K562 (cell line): ENCODE data around the gene CHCHD6. TPM values are rescaled to one million over a fixed set of nuclear protein-coding genes. Genes with fewer than 3 reads are reported as not detected.

Experiments
- ATAC-seq: fragments of 200-7000 bp; cut with Tn5 transposase; 3 replicates; pipeline ENCODE4 v1.9.1; 2020; ENCODE audit warnings: moderate library complexity
- BruUV-seq: library from RNA; stranded (reverse); fragments of 400-500 nt; replicated peaks from 2 replicates; lab custom pipeline; 2021; lab: Mats Ljungman, UMichigan
- CTCF ChIA-PET: fragments of 300-600 bp; formaldehyde crosslinking; extraction: SDS; loops from one replicate; lab custom pipeline; 2021; ENCODE audit warnings: low intra/inter-chr PET ratio; lab: Yijun Ruan, JAX
- POLR2A ChIA-PET: fragments of 300-600, 350-650 bp; sonication (Branson Sonifier 250); formaldehyde crosslinking; extraction: SDS; loops from one replicate; lab custom pipeline; 2021; ENCODE audit warnings: antibody characterized with exemption, inconsistent platforms; lab: Yijun Ruan, JAX
- DNase-seq, 4 experiments: peaks; one replicate each; pipeline versions ENCODE4 v3.0.0 to v3.0.0-alpha.2; 2011 to 2018; ENCODE audit warnings: low spot score in 3 of 4, mixed read lengths in 3 of 4; ENCODE audit errors: extremely low read depth in 1 of 4
- FAIRE-seq: peaks from 2 replicates; lab custom pipeline; 2011; peaks lifted over from hg19 to GRCh38; lab: Jason Lieb, UNC
- H2AFZ ChIP-seq: 2 replicates; pipeline ENCODE4 v1.6.0; 2011; ENCODE audit warnings: low read depth, low read length, control low read depth, inconsistent platforms
- H3K27ac ChIP-seq: fragments of 200-600 bp; 3 replicates; pipeline ENCODE4 v1.8.0; 2011; ENCODE audit warnings: low read depth, mild to moderate bottlenecking, control low read depth, inconsistent platforms, low read length, moderate library complexity, mixed read lengths; ENCODE audit errors: extremely low read depth
- H3K27me3 ChIP-seq, 2 experiments: fragments of 300-600 bp in 1 of 2; 2 replicates in 1 of 2; 3 replicates in 1 of 2; pipeline versions ENCODE4 v1.6.0 to v1.8.0; 2011; ENCODE audit warnings: inconsistent platforms in 2 of 2, low read length in 2 of 2, mild to moderate bottlenecking in 1 of 2, mixed read lengths in 1 of 2, moderate library complexity in 1 of 2; ENCODE audit not compliant: control insufficient read depth in 2 of 2, insufficient read depth in 2 of 2
- H3K36me3 ChIP-seq: fragments of 300-600 bp; 3 replicates; pipeline ENCODE4 v1.8.0; 2011; ENCODE audit warnings: mild to moderate bottlenecking, low read length, inconsistent platforms; ENCODE audit not compliant: control insufficient read depth, insufficient read depth
- H3K4me1 ChIP-seq, 2 experiments: fragments of 200-600 bp in 1 of 2; replicated peaks in 1 of 2; 2 replicates in 1 of 2; 3 replicates in 1 of 2; pipeline versions ENCODE4 v1.5.1 to v1.8.0; 2011; ENCODE audit warnings: inconsistent platforms in 2 of 2, low read length in 2 of 2, mild to moderate bottlenecking in 1 of 2, mixed read lengths in 1 of 2, moderate library complexity in 1 of 2; ENCODE audit not compliant: control insufficient read depth in 2 of 2, insufficient read depth in 2 of 2
- H3K4me2 ChIP-seq: 2 replicates; pipeline ENCODE4 v1.6.1; 2011; ENCODE audit warnings: low read length, control low read depth, inconsistent platforms, mixed read lengths; ENCODE audit not compliant: insufficient read depth
- H3K4me3 ChIP-seq: fragments of 200-600 bp; sonication (generic), shearing (Covaris generic); 2 replicates; pipeline ENCODE4 v1.5.1; 2016; ENCODE audit warnings: control low read depth, inconsistent platforms
- H3K79me2 ChIP-seq: fragments of 200-600 bp; 3 replicates; pipeline ENCODE4 v1.8.0; 2011; ENCODE audit warnings: low read length, inconsistent platforms; ENCODE audit not compliant: control insufficient read depth, insufficient read depth
- H3K9ac ChIP-seq, 2 experiments: 2 replicates each; pipeline versions ENCODE4 v1.6.0 to v1.6.1; 2011; ENCODE audit warnings: low read depth in 2 of 2, low read length in 2 of 2, control low read depth in 1 of 2, inconsistent platforms in 1 of 2, mild to moderate bottlenecking in 1 of 2, mixed read lengths in 1 of 2; ENCODE audit not compliant: insufficient read depth in 1 of 2
- H3K9me1 ChIP-seq: one replicate; pipeline ENCODE4 v1.6.0; 2011; ENCODE audit warnings: inconsistent platforms, mild to moderate bottlenecking, low read length, moderate library complexity; ENCODE audit not compliant: control insufficient read depth, insufficient read depth
- H3K9me3 ChIP-seq: replicated peaks from 2 replicates; pipeline ENCODE4 v1.5.1; 2011; ENCODE audit warnings: low read depth, low read length, inconsistent platforms; ENCODE audit not compliant: control insufficient read depth, insufficient read depth
- H4K20me1 ChIP-seq: replicated peaks from 2 replicates; pipeline ENCODE4 v1.6.1; 2011; ENCODE audit warnings: low read length, inconsistent platforms, mixed read lengths; ENCODE audit not compliant: control insufficient read depth, insufficient read depth
- TBP ChIP-seq: optimal IDR thresholded peaks from 2 replicates; pipeline ENCODE3; 2011; ENCODE audit warnings: low read depth, low read length, improper control_type of control experiment
- WGBS: fragments of 100-300 bp; shearing (Covaris generic); methylation state at CpG from one replicate; pipeline ENCODE4 v1.1.6; 2016; ENCODE audit warnings: low coverage, mixed read lengths; ENCODE audit not compliant: insufficient coverage; ENCODE audit errors: missing lambda C conversion rate; 5-methylcytosine and 5-hydroxymethylcytosine counted together
- in situ Hi-C: fragments of 300-500 bp; cut with MboI; formaldehyde crosslinking; loops from 4 replicates; pipeline ENCODE4 v1.15.0; 2018; ENCODE audit warnings: inconsistent platforms, mixed read lengths
- intact Hi-C: fragments of 100-400 bp; cut with micrococcal nuclease; formaldehyde crosslinking; loops from 2 replicates; pipeline ENCODE4 v1.14.2; 2022
- polyA plus RNA-seq, 8 experiments: library from polyadenylated mRNA; depleted of rRNA in 4 of 8; stranded (reverse) in 5 of 8; unstranded in 3 of 8; fragments of >200 nt; fragmentation: Nextera tagmentation in 2 of 8; fragmentation: Illumina TruSeq in 1 of 8; extraction: Ambion mirVana in 2 of 8; extraction: Trizol in 1 of 8; gene quantifications; 2 replicates each; pipeline versions ENCODE4 v1.2.1 to v1.2.3, GENCODE V29; 2011 to 2014; ENCODE audit warnings: inconsistent platforms in 1 of 8, missing spikeins in 1 of 8
- total RNA-seq, 7 experiments: library from RNA; depleted of rRNA in 6 of 7; stranded (reverse); fragments of >200 nt in 6 of 7; fragmentation: Illumina TruSeq in 2 of 7; extraction: Trizol in 2 of 7; gene quantifications; 2 replicates each; pipeline versions ENCODE4 v1.2.1 to v1.2.3, GENCODE V29; 2011 to 2021; ENCODE audit warnings: low replicate concordance in 1 of 7
- TF ChIP-seq, protein P1 (sequence below): fragments of 450-650 bp; formaldehyde crosslinking; IDR thresholded peaks from 2 replicates; pipeline ENCODE4 v1.4.0; 2020; ENCODE audit warnings: mild to moderate bottlenecking, mixed read lengths
- TF ChIP-seq, protein P2 (sequence below), 3 experiments: IDR thresholded peaks in 2 of 3; conservative IDR thresholded peaks in 1 of 3; 2 replicates each; pipeline ENCODE4 v1.5.1; 2011 to 2012; ENCODE audit warnings: low read length in 3 of 3, mild to moderate bottlenecking in 3 of 3, control low read depth in 2 of 3, improper control_type of control experiment in 1 of 3, inconsistent platforms in 1 of 3, low read depth in 1 of 3, mixed read lengths in 1 of 3, moderate library complexity in 1 of 3; ENCODE audit not compliant: insufficient read depth in 2 of 3

The CHCHD6 gene
- total and polyA plus RNA-seq, 9 of the 15 experiments (the other 6 are each of a cell fraction or from before 2014, with no cell fraction given): 4.6 to 18.6 (median 10.9) TPM

GRCh38 chr3:127008236-127008635, 304.2 kb downstream of the CHCHD6 start:
- H4K20me1 ChIP-seq: no peaks in the 10 kb centered on the region
- WGBS: 93% methylated on average over 8 of the region's 10 CpGs
- DNase-seq (no peak), ATAC-seq (no peak), FAIRE-seq (no peak)
- no peak overlapping the region for H3K4me3 ChIP-seq
- H3K27ac ChIP-seq: no peak overlapping the region
- H2AFZ ChIP-seq: no peak overlapping the region
- no peaks in the 10 kb centered on the region for H3K27me3 ChIP-seq
- in situ Hi-C loops: no loop called here
- H3K9ac ChIP-seq: no peak overlapping the region
- TF ChIP-seq, protein P1, sequence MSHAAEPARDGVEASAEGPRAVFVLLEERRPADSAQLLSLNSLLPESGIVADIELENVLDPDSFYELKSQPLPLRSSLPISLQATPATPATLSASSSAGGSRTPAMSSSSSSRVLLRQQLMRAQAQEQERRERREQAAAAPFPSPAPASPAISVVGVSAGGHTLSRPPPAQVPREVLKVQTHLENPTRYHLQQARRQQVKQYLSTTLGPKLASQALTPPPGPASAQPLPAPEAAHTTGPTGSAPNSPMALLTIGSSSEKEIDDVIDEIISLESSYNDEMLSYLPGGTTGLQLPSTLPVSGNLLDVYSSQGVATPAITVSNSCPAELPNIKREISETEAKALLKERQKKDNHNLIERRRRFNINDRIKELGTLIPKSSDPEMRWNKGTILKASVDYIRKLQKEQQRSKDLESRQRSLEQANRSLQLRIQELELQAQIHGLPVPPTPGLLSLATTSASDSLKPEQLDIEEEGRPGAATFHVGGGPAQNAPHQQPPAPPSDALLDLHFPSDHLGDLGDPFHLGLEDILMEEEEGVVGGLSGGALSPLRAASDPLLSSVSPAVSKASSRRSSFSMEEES (CRISPR knock-in tag): no peak
- TF ChIP-seq TBP: no peak
- TF ChIP-seq, protein P2, sequence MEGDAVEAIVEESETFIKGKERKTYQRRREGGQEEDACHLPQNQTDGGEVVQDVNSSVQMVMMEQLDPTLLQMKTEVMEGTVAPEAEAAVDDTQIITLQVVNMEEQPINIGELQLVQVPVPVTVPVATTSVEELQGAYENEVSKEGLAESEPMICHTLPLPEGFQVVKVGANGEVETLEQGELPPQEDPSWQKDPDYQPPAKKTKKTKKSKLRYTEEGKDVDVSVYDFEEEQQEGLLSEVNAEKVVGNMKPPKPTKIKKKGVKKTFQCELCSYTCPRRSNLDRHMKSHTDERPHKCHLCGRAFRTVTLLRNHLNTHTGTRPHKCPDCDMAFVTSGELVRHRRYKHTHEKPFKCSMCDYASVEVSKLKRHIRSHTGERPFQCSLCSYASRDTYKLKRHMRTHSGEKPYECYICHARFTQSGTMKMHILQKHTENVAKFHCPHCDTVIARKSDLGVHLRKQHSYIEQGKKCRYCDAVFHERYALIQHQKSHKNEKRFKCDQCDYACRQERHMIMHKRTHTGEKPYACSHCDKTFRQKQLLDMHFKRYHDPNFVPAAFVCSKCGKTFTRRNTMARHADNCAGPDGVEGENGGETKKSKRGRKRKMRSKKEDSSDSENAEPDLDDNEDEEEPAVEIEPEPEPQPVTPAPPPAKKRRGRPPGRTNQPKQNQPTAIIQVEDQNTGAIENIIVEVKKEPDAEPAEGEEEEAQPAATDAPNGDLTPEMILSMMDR (IDR thresholded peaks at IDR 0.05 in 2 of 3, conservative IDR thresholded peaks at IDR 0.05 in 1 of 3; ENCODE audit: insufficient read depth in 2 of 3, low read depth in 1 of 3, low read length in 3 of 3): no peak
- H3K9me3 ChIP-seq: no peaks in the 10 kb centered on the region
- H3K36me3 ChIP-seq: peaks cover 52% of the 10 kb centered on the region; the same call in 2 of the 3 replicates
- intact Hi-C loops: no loop called here
- ChIA-PET CTCF (no interaction called here), POLR2A (interaction anchor here (1.2 kb wide), 1 partner anchor 16 kb away, joined by 3 read pairs; no protein-coding TSS in a partner anchor)
- no peaks in the 10 kb centered on the region for H3K9me1 ChIP-seq
- no peak overlapping the region for H3K4me2 ChIP-seq
- no TSS peak for BruUV-seq
- peaks cover 0 to 10% of the 10 kb centered on the region in 2 experiments; a peak in 2 of 5 replicates for H3K4me1 ChIP-seq
- H3K79me2 ChIP-seq: no peaks in the 10 kb centered on the region
